ENCODE measurements around the gene DLGAP1.
"Not testable (repeated sequence)": the region's sequence is repeated elsewhere in the genome, so short reads cannot be mapped to it uniquely, and the experiment has no call there.

Gene DLGAP1

DNA sequence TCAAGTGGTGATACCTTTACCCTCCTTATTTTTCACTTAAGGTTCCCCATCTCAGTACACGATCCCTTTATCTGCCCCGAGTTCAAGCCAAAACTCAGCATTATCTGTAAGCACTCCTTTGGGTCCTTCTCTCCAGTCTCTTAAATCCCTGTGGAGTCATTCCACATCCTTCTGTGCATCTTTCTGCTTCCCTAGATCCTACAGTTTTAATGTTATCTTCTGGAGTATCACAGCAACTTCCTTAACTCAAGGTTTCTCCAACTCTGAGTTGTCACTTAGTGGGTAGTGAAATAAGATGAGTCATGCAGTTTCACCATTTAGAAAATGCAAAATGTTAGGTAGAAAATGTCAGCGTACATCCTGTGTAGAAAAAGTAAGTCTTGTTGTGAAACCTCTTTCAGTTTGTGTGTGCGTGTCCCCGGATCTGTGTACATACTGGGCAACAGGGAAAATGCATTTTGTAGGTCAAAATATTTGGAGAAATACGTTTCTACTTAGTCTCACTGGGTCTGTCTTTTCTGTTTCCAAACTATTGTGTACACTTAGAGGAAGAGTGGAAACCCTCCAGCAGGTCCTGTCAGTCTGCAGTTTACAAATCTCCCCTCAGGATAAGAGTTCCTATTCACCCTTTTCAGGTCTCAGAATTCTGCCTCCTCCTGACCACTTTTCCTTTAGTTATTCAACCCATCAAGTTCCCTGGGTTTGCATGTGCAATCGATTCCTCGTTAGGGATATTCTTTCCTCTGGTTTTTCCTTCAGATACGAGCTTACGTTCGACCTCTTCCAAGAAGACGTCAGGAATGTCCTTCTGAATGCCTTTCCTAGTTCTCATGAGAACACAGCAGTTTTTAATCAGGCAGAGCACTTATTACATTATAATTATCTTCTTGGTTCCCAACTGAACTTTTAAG, 850.4 kb downstream of the DLGAP1 start:
- Histone ChIP-seq H3K4me3 (ENCODE audit: insufficient read depth, low read depth, low read length) (peak overlapping the region; percentile 41), H3K4me1 (ENCODE audit: control insufficient read depth, insufficient read depth, low read length) (peaks cover 17% of the 10 kb centered on the region), H3K27me3 (ENCODE audit: control insufficient read depth, insufficient read depth, low read length, poor library complexity, severe bottlenecking) (no peaks in the 10 kb centered on the region), H3K36me3 (ENCODE audit: control insufficient read depth, insufficient read depth, low read length) (no peaks in the 10 kb centered on the region), H3K27ac (ENCODE audit: insufficient read depth, low read depth, low read length, poor library complexity, severe bottlenecking) (peak overlapping the region; percentile 99), H3K9me3 (ENCODE audit: control insufficient read depth, low read length) (no peaks in the 10 kb centered on the region)
- 1% methylated on average over 12 of the region's 12 CpGs for WGBS, 2 experiments

DNA sequence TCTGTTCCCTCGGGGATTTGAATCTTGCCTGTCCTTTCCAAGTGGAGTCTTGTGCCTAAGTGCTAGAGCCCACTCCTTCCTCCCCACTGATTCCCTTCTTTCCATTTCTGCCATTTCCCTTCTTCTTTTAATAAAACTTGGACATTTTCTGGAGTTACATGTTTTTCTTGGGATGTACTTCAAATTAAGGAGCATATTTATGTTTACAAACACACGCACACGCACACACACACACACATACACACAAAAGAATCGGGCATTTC, 850.9 kb downstream of the DLGAP1 start:
- Histone ChIP-seq H3K4me1 (ENCODE audit: control insufficient read depth, insufficient read depth, low read length) (peaks cover 17% of the 10 kb centered on the region), H3K9me3 (ENCODE audit: control insufficient read depth, low read length) (no peaks in the 10 kb centered on the region), H3K27me3 (ENCODE audit: control insufficient read depth, insufficient read depth, low read length, poor library complexity, severe bottlenecking) (no peaks in the 10 kb centered on the region), H3K27ac (ENCODE audit: insufficient read depth, low read depth, low read length, poor library complexity, severe bottlenecking) (peak overlapping the region; percentile 99), H3K4me3 (ENCODE audit: insufficient read depth, low read depth, low read length) (peak overlapping the region; percentile 41), H3K36me3 (ENCODE audit: control insufficient read depth, insufficient read depth, low read length) (no peaks in the 10 kb centered on the region)
- 0 to 1% methylated on average over 4 of the region's 4 CpGs for WGBS, 2 experiments

DNA sequence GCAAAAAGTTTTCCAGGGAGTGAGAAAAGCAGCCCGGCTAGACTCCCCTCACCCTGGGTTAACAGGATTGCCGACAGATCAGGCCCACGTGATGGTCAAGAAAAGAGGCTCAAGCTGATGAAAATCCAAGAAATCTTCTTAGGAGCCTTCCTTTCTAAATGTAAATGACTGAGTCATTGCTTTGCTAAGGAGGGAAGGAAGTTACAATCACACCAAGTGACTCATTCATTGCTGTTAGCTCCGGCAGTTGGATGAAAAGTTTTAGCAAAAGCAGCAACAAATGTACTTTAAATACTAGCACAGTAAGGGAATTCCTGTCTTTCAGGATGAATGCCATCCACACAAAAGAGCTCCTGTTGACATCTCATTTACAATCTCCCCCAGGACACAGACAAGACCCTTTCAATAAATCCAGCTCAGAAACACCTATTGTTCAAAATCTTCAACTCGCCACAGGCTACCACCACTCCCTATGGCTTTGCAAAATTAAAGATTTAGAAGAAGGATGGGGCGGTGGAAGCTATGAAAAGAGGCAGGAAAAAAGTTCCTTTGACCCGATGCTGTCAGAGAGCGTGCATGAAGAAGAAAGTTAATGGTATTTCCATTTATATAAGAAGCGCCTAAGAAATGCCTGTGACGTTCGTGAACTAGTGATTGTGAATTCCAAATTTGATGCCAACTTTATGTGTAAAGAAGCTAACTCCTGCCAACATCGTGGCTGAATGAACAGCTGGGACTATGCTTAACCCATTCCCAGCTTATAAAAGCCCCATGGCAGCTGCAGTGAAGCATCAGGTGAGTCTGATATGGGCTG, 851.5 kb downstream of the DLGAP1 start:
- H3K9me3 ChIP-seq (ENCODE audit: control insufficient read depth, low read length), result no peaks in the 10 kb centered on the region
- 0% methylated on average over 11 to 12 of the region's 12 CpGs for WGBS, 2 experiments
- peak overlapping the region; percentile 99 for H3K27ac ChIP-seq (ENCODE audit: insufficient read depth, low read depth, low read length, poor library complexity, severe bottlenecking)
- H3K4me1 ChIP-seq (ENCODE audit: control insufficient read depth, insufficient read depth, low read length), result peaks cover 17% of the 10 kb centered on the region
- H3K27me3 ChIP-seq (ENCODE audit: control insufficient read depth, insufficient read depth, low read length, poor library complexity, severe bottlenecking), result no peaks in the 10 kb centered on the region
- peak overlapping the region; percentile 41 for H3K4me3 ChIP-seq (ENCODE audit: insufficient read depth, low read depth, low read length)
- no peaks in the 10 kb centered on the region for H3K36me3 ChIP-seq (ENCODE audit: control insufficient read depth, insufficient read depth, low read length)

DNA sequence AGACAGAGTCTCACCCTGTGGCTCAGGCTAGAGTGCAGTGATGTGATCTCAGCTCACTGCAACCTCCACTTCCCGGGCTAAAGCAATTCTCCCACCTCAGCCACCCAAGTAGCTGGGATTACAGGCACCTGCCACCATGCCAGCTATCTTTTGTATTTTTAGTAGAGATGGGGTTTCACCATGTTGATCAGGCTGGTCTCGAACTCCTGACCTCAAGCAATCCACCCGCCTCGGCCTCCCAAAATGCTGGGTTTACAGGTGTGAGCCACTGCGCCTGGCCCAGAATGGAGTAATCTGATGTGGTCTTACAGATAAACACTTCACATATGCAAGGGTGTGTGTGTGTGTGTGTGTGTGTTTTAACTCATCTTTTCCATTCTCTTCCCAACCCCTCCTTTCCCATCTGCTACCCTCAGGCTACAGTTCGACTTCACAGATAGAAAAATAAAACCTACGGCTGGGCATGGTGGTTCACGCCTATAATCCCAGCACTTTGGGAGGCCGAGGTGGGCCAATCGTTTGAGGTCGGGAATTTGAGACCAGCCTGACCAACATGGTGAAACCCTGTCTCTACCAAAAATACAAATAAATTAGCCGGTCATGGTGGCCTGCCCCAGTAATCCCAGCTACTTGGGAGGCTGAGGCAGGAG, 853.9 kb downstream of the DLGAP1 start:
- H3K4me1 ChIP-seq (ENCODE audit: control insufficient read depth, insufficient read depth, low read length), result peaks cover 27% of the 10 kb centered on the region
- not testable (repeated sequence) for H3K36me3 ChIP-seq (ENCODE audit: control insufficient read depth, insufficient read depth, low read length); H3K27ac ChIP-seq (ENCODE audit: insufficient read depth, low read depth, low read length, poor library complexity, severe bottlenecking); H3K9me3 ChIP-seq (ENCODE audit: control insufficient read depth, low read length); H3K27me3 ChIP-seq (ENCODE audit: control insufficient read depth, insufficient read depth, low read length, poor library complexity, severe bottlenecking); H3K4me3 ChIP-seq (ENCODE audit: insufficient read depth, low read depth, low read length)
- WGBS, 2 experiments, result 91 to 94% methylated on average over 12 of the region's 12 CpGs

DNA sequence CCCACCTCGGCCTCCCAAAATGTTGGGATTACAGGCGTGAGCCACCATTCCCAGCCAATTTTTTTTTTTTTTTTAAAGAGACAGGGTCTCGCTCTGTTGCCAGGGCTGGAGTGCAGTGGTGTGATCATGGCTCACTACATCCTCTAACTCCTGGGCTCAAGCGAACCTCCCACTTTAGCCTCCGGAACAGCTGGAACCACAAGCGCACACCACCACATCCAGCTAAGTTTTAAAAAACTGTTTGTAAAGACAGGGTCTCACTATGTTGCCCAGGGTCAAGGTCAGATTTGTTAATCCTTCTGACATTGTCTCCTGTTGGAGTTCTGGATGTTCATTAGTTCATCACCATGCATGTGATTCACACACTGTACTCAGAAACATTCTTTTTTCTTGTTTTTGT, 855.2 kb downstream of the DLGAP1 start:
- Histone ChIP-seq H3K36me3 (ENCODE audit: control insufficient read depth, insufficient read depth, low read length) (no peaks in the 10 kb centered on the region), H3K27ac (ENCODE audit: insufficient read depth, low read depth, low read length, poor library complexity, severe bottlenecking) (no peak overlapping the region), H3K4me1 (ENCODE audit: control insufficient read depth, insufficient read depth, low read length) (peaks cover 40% of the 10 kb centered on the region), H3K27me3 (ENCODE audit: control insufficient read depth, insufficient read depth, low read length, poor library complexity, severe bottlenecking) (no peaks in the 10 kb centered on the region), H3K4me3 (ENCODE audit: insufficient read depth, low read depth, low read length) (no peak overlapping the region), H3K9me3 (ENCODE audit: control insufficient read depth, low read length) (no peaks in the 10 kb centered on the region)
- WGBS, 2 experiments, result 94 to 97% methylated on average over 6 of the region's 6 CpGs

DNA sequence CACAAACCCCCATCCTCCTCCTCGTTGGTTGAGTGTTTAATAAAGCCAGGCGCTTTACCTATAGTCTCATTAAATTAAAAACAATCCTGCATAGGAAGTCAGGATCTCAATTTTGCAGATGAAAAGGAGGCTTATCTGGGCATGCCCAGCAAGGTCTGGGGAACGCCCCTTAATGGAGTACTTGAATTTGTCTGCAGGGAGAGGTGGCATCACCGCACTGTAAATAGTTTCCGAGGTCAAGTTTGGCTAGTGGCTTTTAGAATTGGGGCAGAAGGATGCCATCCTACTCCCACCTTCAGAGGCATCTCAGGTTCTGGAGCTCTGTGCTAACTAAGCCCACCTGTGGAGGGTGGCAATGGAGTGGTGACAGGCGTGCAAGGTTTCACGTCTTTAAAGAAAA, 855.9 kb downstream of the DLGAP1 start:
- no peak overlapping the region for H3K4me3 ChIP-seq (ENCODE audit: insufficient read depth, low read depth, low read length)
- WGBS, 2 experiments, result 90 to 92% methylated on average over 7 of the region's 7 CpGs
- no peaks in the 10 kb centered on the region for H3K9me3 ChIP-seq (ENCODE audit: control insufficient read depth, low read length)
- H3K36me3 ChIP-seq (ENCODE audit: control insufficient read depth, insufficient read depth, low read length), result no peaks in the 10 kb centered on the region
- H3K4me1 ChIP-seq (ENCODE audit: control insufficient read depth, insufficient read depth, low read length), result peaks cover 44% of the 10 kb centered on the region
- H3K27ac ChIP-seq (ENCODE audit: insufficient read depth, low read depth, low read length, poor library complexity, severe bottlenecking), result no peak overlapping the region
- H3K27me3 ChIP-seq (ENCODE audit: control insufficient read depth, insufficient read depth, low read length, poor library complexity, severe bottlenecking), result no peaks in the 10 kb centered on the region

DNA sequence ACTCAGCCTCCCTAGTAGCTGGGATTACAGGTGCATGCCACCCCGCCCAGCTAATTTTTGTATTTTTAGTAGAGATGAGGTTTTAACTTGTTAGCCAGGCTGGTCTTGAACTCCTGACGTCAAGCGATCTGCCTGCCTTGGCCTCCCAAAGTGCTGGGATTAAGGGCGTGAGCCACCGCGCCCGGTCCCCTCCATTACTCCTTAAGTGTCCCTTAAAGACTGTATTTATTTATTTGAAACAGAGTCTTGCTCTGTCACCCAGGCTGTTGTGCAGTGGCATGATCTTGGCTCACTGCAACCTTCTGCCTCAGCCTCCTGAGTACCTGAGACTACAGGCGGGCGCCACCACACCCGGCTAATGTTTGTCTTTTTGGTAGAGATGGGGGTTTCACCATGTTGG, 856.5 kb downstream of the DLGAP1 start:
- WGBS, 2 experiments, result 89 to 96% methylated on average over 10 of the region's 10 CpGs
- no peak overlapping the region for H3K4me3 ChIP-seq (ENCODE audit: insufficient read depth, low read depth, low read length)

DNA sequence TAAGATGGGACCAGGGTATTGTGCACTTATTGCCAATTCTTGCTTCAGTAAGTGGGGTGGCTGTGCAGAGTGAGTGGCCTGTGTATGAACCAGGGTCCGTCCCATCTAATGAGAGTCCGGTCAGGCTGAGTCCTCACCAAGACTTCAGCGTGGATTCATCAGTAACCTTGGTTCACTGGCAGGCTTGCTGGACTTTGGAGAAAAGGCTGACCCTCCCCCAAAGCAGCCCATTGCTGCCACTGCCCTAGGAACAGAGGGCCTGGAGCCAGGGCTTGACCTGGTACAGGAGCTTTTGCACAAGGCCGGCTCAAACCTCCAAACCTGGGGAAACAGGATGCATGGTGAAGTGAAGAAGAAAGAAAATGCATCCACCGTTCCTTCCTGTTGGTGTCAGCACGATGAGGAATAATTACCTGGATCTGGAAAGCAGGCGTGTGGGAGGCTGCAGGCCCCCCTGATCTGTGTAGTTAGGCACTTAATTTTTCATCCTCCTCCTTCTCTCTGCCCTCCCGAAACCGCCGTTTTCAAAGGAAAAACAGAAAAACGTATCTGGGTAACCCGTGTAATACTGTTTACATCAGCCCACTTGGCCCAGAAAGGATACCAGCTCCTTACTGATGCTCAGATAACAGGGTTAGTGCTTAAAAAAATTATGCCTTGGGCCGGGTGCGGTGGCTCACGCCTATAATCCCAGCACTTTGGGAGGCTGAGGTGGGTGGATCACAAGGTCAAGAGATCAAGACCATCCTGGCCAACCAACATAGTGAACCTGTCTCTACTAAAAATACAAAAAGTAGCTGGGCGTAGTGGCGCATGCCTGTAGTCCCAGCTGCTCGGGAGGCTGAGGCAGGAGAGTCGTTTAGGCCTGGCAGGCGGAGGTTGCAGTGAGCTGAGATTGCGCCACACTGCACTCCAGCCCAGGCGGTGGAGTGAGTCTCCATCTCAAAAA, 857.4 kb downstream of the DLGAP1 start:
- H3K36me3 ChIP-seq (ENCODE audit: control insufficient read depth, insufficient read depth, low read length), result no peaks in the 10 kb centered on the region
- no peak overlapping the region for H3K4me3 ChIP-seq (ENCODE audit: insufficient read depth, low read depth, low read length)
- H3K9me3 ChIP-seq (ENCODE audit: control insufficient read depth, low read length), result no peaks in the 10 kb centered on the region
- peaks cover 43% of the 10 kb centered on the region for H3K4me1 ChIP-seq (ENCODE audit: control insufficient read depth, insufficient read depth, low read length)
- H3K27ac ChIP-seq (ENCODE audit: insufficient read depth, low read depth, low read length, poor library complexity, severe bottlenecking), result peak overlapping the region; percentile 26
- H3K27me3 ChIP-seq (ENCODE audit: control insufficient read depth, insufficient read depth, low read length, poor library complexity, severe bottlenecking), result no peaks in the 10 kb centered on the region
- WGBS, 2 experiments, result 90 to 91% methylated on average over 22 of the region's 22 CpGs

More for the DNA sequence above, 856.5 kb downstream of the DLGAP1 start:
- H3K9me3 ChIP-seq (ENCODE audit: control insufficient read depth, low read length), result no peaks in the 10 kb centered on the region
- no peaks in the 10 kb centered on the region for H3K36me3 ChIP-seq (ENCODE audit: control insufficient read depth, insufficient read depth, low read length)
- H3K4me1 ChIP-seq (ENCODE audit: control insufficient read depth, insufficient read depth, low read length), result peaks cover 44% of the 10 kb centered on the region
- H3K27ac ChIP-seq (ENCODE audit: insufficient read depth, low read depth, low read length, poor library complexity, severe bottlenecking), result no peak overlapping the region
- no peaks in the 10 kb centered on the region for H3K27me3 ChIP-seq (ENCODE audit: control insufficient read depth, insufficient read depth, low read length, poor library complexity, severe bottlenecking)

DNA sequence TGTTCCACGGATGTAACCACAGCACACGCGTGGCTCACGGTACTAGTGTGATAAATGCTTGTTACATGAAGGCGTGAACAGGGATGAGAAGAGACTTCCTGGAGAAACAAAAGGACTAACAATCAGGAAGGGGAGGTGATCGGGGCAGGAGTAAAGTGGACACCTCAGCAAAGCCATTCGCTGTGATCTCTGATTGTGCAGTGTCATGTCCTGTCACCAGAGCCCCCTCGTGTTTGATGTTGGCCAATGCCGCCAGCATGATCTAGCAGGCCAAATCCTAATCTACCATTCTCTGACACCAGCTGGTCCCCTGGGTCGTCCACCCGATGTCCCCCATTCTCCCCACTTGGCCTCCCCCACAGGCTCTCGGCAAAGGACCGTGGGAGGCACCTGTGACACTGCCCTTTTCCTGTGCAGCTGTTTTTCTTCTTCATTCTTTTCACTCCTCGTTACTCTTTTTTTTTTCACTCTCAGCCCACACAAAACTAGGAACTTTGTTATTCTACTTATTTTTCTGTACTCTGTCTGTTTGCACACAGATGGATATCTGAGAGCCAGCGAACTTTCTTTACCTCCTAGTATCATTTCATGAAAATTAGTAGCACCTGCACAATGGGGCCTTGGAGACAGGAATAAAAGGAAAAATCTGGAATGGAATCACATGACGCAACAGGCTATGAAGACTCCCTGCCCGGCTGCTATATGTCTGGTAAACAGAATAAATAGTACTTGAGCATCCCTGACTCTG, 858.3 kb downstream of the DLGAP1 start:
- peaks cover 3% of the 10 kb centered on the region for H3K27me3 ChIP-seq (ENCODE audit: control insufficient read depth, insufficient read depth, low read length, poor library complexity, severe bottlenecking)
- H3K36me3 ChIP-seq (ENCODE audit: control insufficient read depth, insufficient read depth, low read length), result no peaks in the 10 kb centered on the region
- peak overlapping the region; percentile 26 for H3K27ac ChIP-seq (ENCODE audit: insufficient read depth, low read depth, low read length, poor library complexity, severe bottlenecking)
- peaks cover 43% of the 10 kb centered on the region for H3K4me1 ChIP-seq (ENCODE audit: control insufficient read depth, insufficient read depth, low read length)
- H3K4me3 ChIP-seq (ENCODE audit: insufficient read depth, low read depth, low read length), result no peak overlapping the region
- 84% methylated on average over 17 of the region's 17 CpGs for WGBS, 2 experiments
- H3K9me3 ChIP-seq (ENCODE audit: control insufficient read depth, low read length), result no peaks in the 10 kb centered on the region
